CD4-positive, CD25-positive, alpha-beta regulatory T cell (primary cell): ENCODE measurements around the gene HDAC9. TPM values are rescaled to one million over a fixed set of nuclear protein-coding genes. Genes with fewer than 3 reads are reported as not detected.

Source experiments
- ATAC-seq, 2 donors: fragments of 150-1000 bp; cut with Tn5 transposase; one replicate each; pipeline ENCODE4 v1.10.0; 2021; ENCODE audit warnings: low read depth in 2 of 2, moderate number of reproducible peaks in 2 of 2, moderate library complexity in 1 of 2
- DNase-seq, 3 donors: peaks; one replicate each; pipeline versions ENCODE4 v3.0.0 to v3.0.0-alpha.2; 2012 to 2022; ENCODE audit warnings: mixed read lengths in 1 of 3
- H3K27ac ChIP-seq: one replicate; pipeline ENCODE4 v1.7.0; 2013; ENCODE audit warnings: mild to moderate bottlenecking, low read length; ENCODE audit not compliant: insufficient read depth, poor library complexity, severe bottlenecking
- H3K27me3 ChIP-seq: one replicate; pipeline ENCODE4 v1.7.0; 2013; ENCODE audit warnings: low read length; ENCODE audit not compliant: control insufficient read depth, insufficient read depth
- H3K36me3 ChIP-seq: one replicate; pipeline ENCODE4 v1.7.0; 2013; ENCODE audit warnings: mild to moderate bottlenecking, low read length, moderate library complexity; ENCODE audit not compliant: control insufficient read depth, insufficient read depth
- H3K4me1 ChIP-seq: 2 replicates; pipeline ENCODE4 v1.7.0; 2013; ENCODE audit warnings: mild to moderate bottlenecking, low read length; ENCODE audit not compliant: insufficient read depth, control insufficient read depth, poor library complexity, severe bottlenecking
- H3K4me3 ChIP-seq: one replicate; pipeline ENCODE4 v1.7.0; 2013; ENCODE audit warnings: low read depth, mild to moderate bottlenecking, low read length, moderate library complexity
- H3K9me3 ChIP-seq, 2 experiments: 1 replicate in 1 of 2; 2 replicates in 1 of 2; pipeline ENCODE4 v1.7.0; 2013; ENCODE audit warnings: low read length in 2 of 2, mild to moderate bottlenecking in 1 of 2, moderate library complexity in 1 of 2; ENCODE audit not compliant: control insufficient read depth in 2 of 2
- H3K27ac Mint-ChIP-seq, 3 donors: one replicate each; pipeline ENCODE4 v1.8.0; 2020 to 2022; ENCODE audit warnings: mild to moderate bottlenecking in 3 of 3, mixed read lengths in 3 of 3, moderate library complexity in 2 of 3
- H3K27me3 Mint-ChIP-seq: one replicate; pipeline ENCODE4 v1.8.0; 2022; ENCODE audit warnings: mild to moderate bottlenecking, mixed read lengths
- H3K36me3 Mint-ChIP-seq: one replicate; pipeline ENCODE4 v1.8.0; 2020; ENCODE audit warnings: mixed read lengths
- H3K4me1 Mint-ChIP-seq, 4 donors: one replicate each; pipeline ENCODE4 v1.8.0; 2020 to 2022; ENCODE audit warnings: mixed read lengths in 4 of 4, mild to moderate bottlenecking in 1 of 4
- H3K4me3 Mint-ChIP-seq, 4 donors: one replicate each; pipeline ENCODE4 v1.8.0; 2020 to 2022; ENCODE audit warnings: mild to moderate bottlenecking in 4 of 4, mixed read lengths in 4 of 4, moderate library complexity in 3 of 4
- H3K9me3 Mint-ChIP-seq, 7 donors: one replicate each; pipeline ENCODE4 v1.8.0; 2020 to 2022; ENCODE audit warnings: mixed read lengths in 7 of 7, mild to moderate bottlenecking in 3 of 7, moderate library complexity in 2 of 7
- polyA plus RNA-seq, 4 donors: library from polyadenylated mRNA; unstranded; fragments of 300-500 nt; fragmentation: Illumina TruSeq; gene quantifications; one replicate each; pipeline ENCODE4 v1.2.3, GENCODE V29; 2021
- total RNA-seq: library from RNA; stranded (reverse); gene quantifications from one replicate; pipeline ENCODE4 v1.2.3, GENCODE V29; 2022

Gene HDAC9
- total and polyA plus RNA-seq, 5 donors from 2014 or later = 4.1 to 23.7 (median 10.4) TPM

- H3K27ac Mint-ChIP-seq = no peak overlapping the region
- H3K4me3 ChIP-seq = no peak overlapping the region
- no peaks in the 10 kb centered on the region for H3K4me1 ChIP-seq
- peaks cover 0 to 20% (median 4%) of the 10 kb centered on the region in 4 donors for H3K4me1 Mint-ChIP-seq
- no peaks in the 10 kb centered on the region for H3K36me3 Mint-ChIP-seq
- no peak for ATAC-seq
- no peak overlapping the region for H3K4me3 Mint-ChIP-seq
- no peaks in the 10 kb centered on the region for H3K9me3 ChIP-seq
- H3K27me3 Mint-ChIP-seq = no peaks in the 10 kb centered on the region
- no peak for DNase-seq
- H3K27ac ChIP-seq = no peak overlapping the region
- no peaks in the 10 kb centered on the region for H3K27me3 ChIP-seq
- H3K36me3 ChIP-seq = no peaks in the 10 kb centered on the region
- peaks cover 0 to 4% (median 0%) of the 10 kb centered on the region in 7 donors for H3K9me3 Mint-ChIP-seq
Measured at GRCh38 chr7:18530224-18531179, 35.0 kb downstream of the HDAC9 start.

- H3K4me3 Mint-ChIP-seq = peak overlapping the region in 1 of 4 donors; percentile 59
- ATAC-seq (no peak), DNase-seq (no peak)
- Histone ChIP-seq H3K9me3 (no peaks in the 10 kb centered on the region), H3K27me3 (no peaks in the 10 kb centered on the region), H3K36me3 (no peaks in the 10 kb centered on the region), H3K27ac (peak overlapping the region; percentile 15), H3K4me1 (no peaks in the 10 kb centered on the region), H3K4me3 (no peak overlapping the region)
- H3K9me3 Mint-ChIP-seq = peaks cover 0 to 4% (median 0%) of the 10 kb centered on the region in 7 donors
- no peaks in the 10 kb centered on the region for H3K27me3 Mint-ChIP-seq
- no peak overlapping the region for H3K27ac Mint-ChIP-seq
- H3K4me1 Mint-ChIP-seq = peaks cover 0 to 12% (median 6%) of the 10 kb centered on the region in 4 donors
- no peaks in the 10 kb centered on the region for H3K36me3 Mint-ChIP-seq
Measured at GRCh38 chr7:18531539-18531938, 36.0 kb downstream of the HDAC9 start.

GRCh38 chr7:18532813-18533212, 37.3 kb downstream of the HDAC9 start:
- Histone ChIP-seq H3K27me3 (no peaks in the 10 kb centered on the region), H3K4me1 (no peaks in the 10 kb centered on the region), H3K9me3 (no peaks in the 10 kb centered on the region), H3K36me3 (no peaks in the 10 kb centered on the region), H3K4me3 (no peak overlapping the region), H3K27ac (no peak overlapping the region)
- no peak overlapping the region for H3K27ac Mint-ChIP-seq
- peaks cover 0 to 4% (median 0%) of the 10 kb centered on the region in 7 donors for H3K9me3 Mint-ChIP-seq
- H3K4me1 Mint-ChIP-seq = peaks cover under 1 to 11% (median 6%) of the 10 kb centered on the region in 4 donors
- H3K36me3 Mint-ChIP-seq = no peaks in the 10 kb centered on the region
- DNase-seq = no peak
- ATAC-seq = no peak
- H3K27me3 Mint-ChIP-seq = no peaks in the 10 kb centered on the region
- H3K4me3 Mint-ChIP-seq = peak overlapping the region in 1 of 4 donors; percentile 50

- no peak overlapping the region for H3K4me3 ChIP-seq
- H3K36me3 Mint-ChIP-seq = no peaks in the 10 kb centered on the region
- no peak for DNase-seq
- H3K4me1 ChIP-seq = no peaks in the 10 kb centered on the region
- ATAC-seq = no peak
- H3K27ac Mint-ChIP-seq = peak overlapping the region in 2 of 3 donors; percentile 36 to 45
- no peak overlapping the region for H3K27ac ChIP-seq
- H3K27me3 Mint-ChIP-seq = no peaks in the 10 kb centered on the region
- no peaks in the 10 kb centered on the region for H3K36me3 ChIP-seq
- peaks cover 0 to 4% (median 0%) of the 10 kb centered on the region in 7 donors for H3K9me3 Mint-ChIP-seq
- H3K9me3 ChIP-seq = no peaks in the 10 kb centered on the region
- H3K27me3 ChIP-seq = no peaks in the 10 kb centered on the region
- peaks cover 2 to 17% (median 10%) of the 10 kb centered on the region in 4 donors for H3K4me1 Mint-ChIP-seq
- peak overlapping the region in 2 of 4 donors; percentile 32 to 48 for H3K4me3 Mint-ChIP-seq
Measured at GRCh38 chr7:18534481-18534880, 38.9 kb downstream of the HDAC9 start.

GRCh38 chr7:18535810-18536415, 40.4 kb downstream of the HDAC9 start:
- no peak for ATAC-seq
- Mint-ChIP-seq H3K4me3 (peak overlapping the region in 1 of 4 donors; percentile 53), H3K36me3 (no peaks in the 10 kb centered on the region)

GRCh38 chr7:18536486-18536885, 40.9 kb downstream of the HDAC9 start:
- Mint-ChIP-seq H3K4me1 (peaks cover 2 to 17% (median 10%) of the 10 kb centered on the region in 4 donors), H3K27me3 (no peaks in the 10 kb centered on the region), H3K4me3 (no peak overlapping the region), H3K9me3 (peaks cover 0 to 4% (median 0%) of the 10 kb centered on the region in 7 donors), H3K27ac (no peak overlapping the region), H3K36me3 (no peaks in the 10 kb centered on the region)
- DNase-seq = no peak
- Histone ChIP-seq H3K27me3 (no peaks in the 10 kb centered on the region), H3K36me3 (no peaks in the 10 kb centered on the region), H3K4me3 (no peak overlapping the region), H3K27ac (no peak overlapping the region), H3K9me3 (no peaks in the 10 kb centered on the region), H3K4me1 (no peaks in the 10 kb centered on the region)
- ATAC-seq = no peak

More at GRCh38 chr7:18535810-18536415, 40.4 kb downstream of the HDAC9 start:
- Histone ChIP-seq H3K4me1 (no peaks in the 10 kb centered on the region), H3K36me3 (no peaks in the 10 kb centered on the region), H3K9me3 (no peaks in the 10 kb centered on the region), H3K27ac (no peak overlapping the region), H3K27me3 (no peaks in the 10 kb centered on the region), H3K4me3 (no peak overlapping the region)
- Mint-ChIP-seq H3K27ac (no peak overlapping the region), H3K9me3 (peaks cover 0 to 4% (median 0%) of the 10 kb centered on the region in 7 donors), H3K27me3 (no peaks in the 10 kb centered on the region), H3K4me1 (peaks cover 2 to 17% (median 10%) of the 10 kb centered on the region in 4 donors)
- no peak for DNase-seq

GRCh38 chr7:18538554-18539250, 43.2 kb downstream of the HDAC9 start:
- ATAC-seq (peak in 1 of 2 donors; percentile 31), DNase-seq (no peak)
- H3K27me3 Mint-ChIP-seq = no peaks in the 10 kb centered on the region
- Histone ChIP-seq H3K4me3 (peak overlapping the region; percentile 4), H3K27ac (no peak overlapping the region), H3K27me3 (no peaks in the 10 kb centered on the region), H3K36me3 (no peaks in the 10 kb centered on the region), H3K4me1 (no peaks in the 10 kb centered on the region), H3K9me3 (no peaks in the 10 kb centered on the region)
- peaks cover 2 to 15% (median 5%) of the 10 kb centered on the region in 4 donors for H3K4me1 Mint-ChIP-seq
- peaks cover 0 to 5% (median 0%) of the 10 kb centered on the region in 7 donors for H3K9me3 Mint-ChIP-seq
- H3K36me3 Mint-ChIP-seq = no peaks in the 10 kb centered on the region
- no peak overlapping the region for H3K27ac Mint-ChIP-seq
- peak overlapping the region in 2 of 4 donors; percentile 46 to 66 for H3K4me3 Mint-ChIP-seq
